GM19467 (cell line): ENCODE results near the gene DHX35.
A peak's percentile ranks its signal among the peaks of the same experiment; 100 is the strongest.

ENCODE experiments used
- ATAC-seq: cut with Tn5 transposase; IDR thresholded peaks from one replicate; pipeline ENCODE4 v1.9.1; 2021; ENCODE audit warnings: mild to moderate bottlenecking, moderate library complexity; ENCODE audit not compliant: unreplicated experiment

Gene DHX35

GRCh38 chr20:39019027-39019426 lies 56.9 kb downstream of the DHX35 start:
- no peak for ATAC-seq

- peak; percentile 76 for ATAC-seq
These were observed 57.7 kb downstream of the DHX35 start for GRCh38 chr20:39019805-39020325.

DNA sequence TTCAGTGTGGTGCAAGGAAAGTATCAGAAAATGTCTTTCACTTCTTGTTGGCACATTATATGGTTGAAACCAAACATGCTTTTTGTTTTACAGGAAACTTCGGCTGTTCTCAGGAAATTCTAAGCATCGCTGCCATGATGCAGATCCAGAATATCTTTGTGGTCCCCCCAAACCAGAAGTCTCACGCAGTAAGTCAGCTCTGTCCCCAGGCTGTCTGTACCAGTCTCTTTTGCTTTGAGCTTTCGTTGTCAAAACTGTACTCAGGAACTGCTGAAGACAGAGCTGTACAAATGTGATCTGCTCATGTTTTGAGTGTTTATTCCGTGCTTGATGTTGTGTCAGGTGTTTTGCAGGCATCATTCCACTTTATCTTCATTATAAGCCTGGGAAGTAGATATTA lies 59.6 kb downstream of the DHX35 start:
- ATAC-seq = no peak

GRCh38 chr20:39025883-39026282 lies 63.7 kb downstream of the DHX35 start:
- ATAC-seq = no peak

DNA sequence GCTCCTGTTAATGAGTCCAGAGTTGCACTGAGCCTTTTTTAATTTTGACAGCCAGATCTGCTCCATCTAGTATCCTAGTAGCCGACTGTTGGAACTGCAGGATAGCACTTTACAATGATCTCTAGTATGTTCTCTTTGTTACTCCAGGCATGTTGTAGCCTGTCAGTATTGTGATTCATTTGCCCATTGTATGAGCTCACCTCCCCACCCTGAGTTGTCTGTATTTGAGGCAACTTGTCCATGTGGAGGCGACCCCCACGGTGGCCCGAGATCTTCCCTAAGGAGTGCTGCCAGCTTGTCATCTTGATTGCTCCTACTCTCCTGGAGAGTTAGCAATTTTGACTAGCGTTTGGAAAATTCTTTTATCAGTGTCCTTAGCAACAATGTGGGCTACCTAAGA lies 67.2 kb downstream of the DHX35 start:
- no peak for ATAC-seq

DNA sequence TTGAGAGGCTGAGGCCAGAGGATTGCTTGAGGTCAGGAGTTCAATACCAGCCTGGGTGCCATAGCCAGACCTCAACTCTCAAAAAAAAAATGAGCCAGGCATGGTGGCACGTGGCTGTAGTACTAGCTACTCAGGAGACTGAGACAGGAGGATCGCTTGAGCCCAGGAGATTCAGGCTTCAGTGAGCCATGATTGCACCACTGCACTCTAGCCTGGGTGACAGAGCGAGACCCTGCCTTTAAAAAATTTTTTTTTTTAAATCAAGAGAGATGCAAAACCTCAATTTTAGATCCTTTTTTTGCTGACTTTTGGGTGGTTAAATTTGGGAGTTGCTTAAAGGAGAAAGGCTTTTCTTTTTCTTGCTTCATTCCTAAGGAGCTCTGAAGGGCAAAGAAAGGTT lies 70.9 kb downstream of the DHX35 start:
- ATAC-seq = no peak

DNA sequence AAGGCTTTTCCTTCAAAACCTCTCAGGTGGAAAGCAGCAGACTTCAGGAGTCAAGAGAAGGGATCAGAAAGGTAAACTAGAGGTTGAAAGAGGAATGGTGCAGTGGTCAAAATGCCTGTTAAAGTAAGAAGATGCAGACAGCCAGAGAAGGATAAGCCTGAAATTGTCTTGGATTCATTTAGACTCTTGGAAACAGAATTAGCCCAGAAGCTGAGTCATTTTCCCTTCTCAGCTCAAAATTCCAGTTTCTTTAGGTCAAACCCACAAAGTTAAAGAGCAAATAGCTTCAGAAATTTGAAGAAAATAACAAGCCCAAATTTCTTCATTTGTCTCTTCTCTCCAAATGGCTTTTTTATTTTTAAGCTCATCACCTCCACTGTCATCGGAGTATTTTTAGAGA lies 73.9 kb downstream of the DHX35 start:
- ATAC-seq = no peak

DNA sequence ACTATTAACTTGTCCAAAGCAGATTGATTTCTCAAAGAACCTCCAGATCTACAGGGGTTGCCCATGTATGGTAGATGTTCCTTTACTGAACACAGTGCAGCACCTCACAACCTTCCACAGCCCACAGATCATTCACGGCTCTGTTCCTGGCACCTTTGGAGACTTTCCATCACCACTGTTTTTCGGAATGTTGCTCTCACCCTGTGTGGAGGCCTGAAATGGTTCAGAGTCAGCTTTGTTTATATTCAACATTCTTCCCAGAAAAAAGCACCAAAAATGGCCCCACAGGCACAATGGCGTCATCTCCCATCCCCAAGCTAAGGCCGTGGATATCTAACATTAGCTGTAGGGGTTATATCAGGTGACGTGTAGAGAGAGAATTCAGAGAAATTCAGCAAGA lies 74.7 kb downstream of the DHX35 start:
- ATAC-seq = no peak

DNA sequence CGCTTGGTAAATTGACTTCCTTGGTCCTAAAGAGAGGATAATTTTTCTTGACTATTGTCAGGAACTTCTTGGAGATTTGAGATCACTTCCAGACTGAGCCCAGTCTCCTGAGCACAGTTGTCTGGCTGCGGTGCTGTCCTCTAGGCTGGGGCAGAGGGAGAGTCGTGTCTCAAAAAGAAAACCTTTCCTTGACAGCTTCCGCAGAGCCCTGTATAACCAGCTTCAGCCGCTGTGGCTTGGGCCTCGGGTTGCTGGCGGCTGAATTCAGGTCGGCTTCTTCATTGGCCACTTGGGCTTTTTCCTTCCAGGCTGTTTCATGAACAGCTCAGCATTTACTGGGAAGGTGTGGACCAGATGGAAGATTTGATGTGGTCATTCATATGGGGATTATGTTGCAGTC lies 75.9 kb downstream of the DHX35 start:
- ATAC-seq = no peak

DNA sequence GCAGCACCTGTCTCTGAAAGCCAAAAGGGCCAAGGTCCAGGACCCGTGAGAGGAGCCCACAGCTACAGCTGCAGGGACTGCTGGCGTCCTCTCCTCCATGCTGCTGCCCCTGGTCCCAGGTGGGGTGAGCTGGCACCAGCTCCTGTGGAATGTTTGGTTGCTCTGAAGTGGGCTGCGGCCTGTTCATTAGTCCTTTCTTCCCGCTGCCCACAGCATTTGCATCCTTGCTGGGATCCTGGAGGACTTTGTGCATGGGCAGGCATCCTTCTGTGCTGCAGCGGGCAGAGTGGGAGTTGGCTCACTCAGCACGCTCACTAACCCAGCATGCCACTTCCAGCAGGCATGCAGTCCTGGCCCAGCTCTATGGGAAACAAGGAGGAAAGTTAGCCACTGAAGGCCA lies 76.4 kb downstream of the DHX35 start:
- ATAC-seq = no peak

- ATAC-seq = no peak
These were observed 77.1 kb downstream of the DHX35 start for GRCh38 chr20:39039261-39039660.

- no peak for ATAC-seq
These were observed 78.0 kb downstream of the DHX35 start for GRCh38 chr20:39040116-39040515.

DNA sequence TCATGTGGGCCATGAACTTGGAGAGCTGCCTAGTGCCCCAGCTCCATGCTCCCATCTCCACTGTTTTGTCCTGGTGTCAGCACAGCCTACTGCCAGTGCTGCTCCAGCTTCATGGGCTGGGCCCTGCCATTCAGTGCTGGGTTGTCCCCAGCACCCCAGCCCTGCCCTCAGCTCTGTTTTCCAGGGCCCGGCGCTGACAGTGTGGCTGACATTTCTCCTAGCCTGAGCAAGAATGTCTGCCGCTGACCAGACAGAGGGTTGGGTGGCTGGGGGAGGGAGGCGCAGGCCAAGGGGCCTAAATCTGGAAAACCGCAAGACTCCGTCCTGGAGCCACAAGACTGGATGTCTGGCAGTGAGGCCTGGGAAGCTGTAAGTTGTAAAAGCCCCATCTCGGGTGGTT lies 78.9 kb downstream of the DHX35 start:
- ATAC-seq = no peak

GRCh38 chr20:39042279-39043150 lies 80.4 kb downstream of the DHX35 start:
- no peak for ATAC-seq

DNA sequence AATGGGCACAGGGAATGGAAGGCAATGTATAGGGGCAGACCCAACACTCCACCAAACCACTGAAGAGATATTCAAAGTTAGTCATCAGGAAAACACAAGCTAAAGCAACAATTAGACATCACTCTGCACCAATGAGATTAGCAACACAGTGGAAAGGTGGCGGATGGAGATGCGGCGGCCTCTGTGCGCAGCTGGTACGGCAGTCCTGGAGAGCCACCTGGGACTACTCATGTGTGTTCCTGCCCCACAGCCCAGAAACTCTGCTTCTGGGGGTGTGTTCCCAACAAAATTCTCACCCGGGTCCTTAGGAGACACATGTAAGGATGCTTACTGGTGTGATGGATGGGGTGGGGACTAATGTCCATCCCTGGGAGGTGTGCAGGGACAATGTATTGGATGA lies 82.4 kb downstream of the DHX35 start:
- no peak for ATAC-seq

DNA sequence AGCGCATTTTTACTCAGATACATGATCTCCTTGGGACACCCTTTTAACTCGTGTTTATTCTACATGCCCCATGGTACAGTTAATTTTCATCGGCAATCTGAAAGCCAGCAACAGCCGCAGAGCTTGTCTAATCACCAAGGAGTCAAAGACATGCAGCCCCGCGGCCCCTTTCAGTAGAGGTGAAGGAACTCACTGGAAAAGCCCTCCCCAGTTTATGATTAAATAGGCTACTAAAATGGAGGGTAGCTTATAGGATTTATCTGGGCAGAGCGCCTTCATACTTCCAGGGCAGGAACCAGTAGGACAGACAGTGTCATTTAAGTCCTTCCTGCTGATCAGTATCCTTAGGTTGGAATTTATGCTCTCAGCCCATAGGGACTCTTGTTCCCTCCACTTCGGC lies 83.5 kb downstream of the DHX35 start:
- no peak for ATAC-seq

- no peak for ATAC-seq
These were observed 85.4 kb downstream of the DHX35 start for GRCh38 chr20:39047417-39047985.

- no peak for ATAC-seq
These were observed 86.0 kb downstream of the DHX35 start for GRCh38 chr20:39048000-39048696.

GRCh38 chr20:39049148-39049547 lies 87.0 kb downstream of the DHX35 start:
- ATAC-seq = no peak

DNA sequence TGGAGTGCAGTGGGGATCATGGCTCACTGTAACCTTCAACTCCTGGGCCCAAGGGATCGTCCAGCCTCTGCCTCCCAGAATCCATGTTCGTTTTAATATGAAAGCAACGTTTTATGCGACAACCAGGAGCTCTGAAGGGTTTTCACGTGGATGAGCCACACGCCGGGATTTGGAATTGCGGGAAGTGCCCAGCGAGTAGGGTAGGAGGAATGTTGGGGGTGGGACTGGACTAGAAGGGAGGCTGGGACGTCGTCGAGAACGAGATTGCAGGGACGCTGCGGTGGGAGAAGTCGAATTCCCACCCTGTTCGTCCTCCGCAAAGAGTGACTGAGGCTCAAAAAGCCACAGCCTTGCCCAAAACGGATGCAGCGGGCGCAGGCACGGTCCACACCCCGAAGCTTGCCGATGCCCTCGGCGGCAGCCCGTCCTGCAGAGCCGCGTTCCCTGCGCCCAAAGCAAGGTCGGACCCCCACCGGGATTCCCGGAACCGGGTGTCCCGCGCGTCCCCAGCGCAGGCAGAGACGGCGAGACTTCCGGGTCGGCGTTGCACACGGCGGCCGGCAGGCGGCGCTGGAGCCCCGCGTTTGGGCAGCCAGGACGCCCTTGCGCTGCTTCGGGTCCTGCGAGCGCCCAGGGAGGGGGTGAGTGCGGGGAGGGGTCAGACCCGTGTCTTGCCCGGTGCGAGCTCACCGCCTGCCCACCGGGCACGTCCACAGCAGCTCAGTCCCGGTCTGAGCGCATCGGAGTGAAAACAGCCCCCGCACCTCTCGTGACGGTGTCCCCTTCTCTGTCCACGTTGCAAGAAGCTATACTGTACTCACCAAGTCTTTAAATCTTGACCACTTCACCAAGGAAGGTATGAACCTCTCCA lies 87.8 kb downstream of the DHX35 start:
- ATAC-seq = peak; percentile 73

GRCh38 chr20:39050555-39050902 lies 88.4 kb downstream of the DHX35 start:
- ATAC-seq = no peak
